ENCODE data around the gene MBTD1. TPM values are rescaled to one million over a fixed set of nuclear protein-coding genes. Genes with fewer than 3 reads are reported as not detected.
A peak's percentile ranks its signal among the peaks of the same experiment; 100 is the strongest.
"Not testable (repeated sequence)": the region's sequence is repeated elsewhere in the genome, so short reads cannot be mapped to it uniquely, and the experiment has no call there.

The MBTD1 gene
- total RNA-seq = 10 to 100 TPM; 15.3 to 15.6 TPM

DNA sequence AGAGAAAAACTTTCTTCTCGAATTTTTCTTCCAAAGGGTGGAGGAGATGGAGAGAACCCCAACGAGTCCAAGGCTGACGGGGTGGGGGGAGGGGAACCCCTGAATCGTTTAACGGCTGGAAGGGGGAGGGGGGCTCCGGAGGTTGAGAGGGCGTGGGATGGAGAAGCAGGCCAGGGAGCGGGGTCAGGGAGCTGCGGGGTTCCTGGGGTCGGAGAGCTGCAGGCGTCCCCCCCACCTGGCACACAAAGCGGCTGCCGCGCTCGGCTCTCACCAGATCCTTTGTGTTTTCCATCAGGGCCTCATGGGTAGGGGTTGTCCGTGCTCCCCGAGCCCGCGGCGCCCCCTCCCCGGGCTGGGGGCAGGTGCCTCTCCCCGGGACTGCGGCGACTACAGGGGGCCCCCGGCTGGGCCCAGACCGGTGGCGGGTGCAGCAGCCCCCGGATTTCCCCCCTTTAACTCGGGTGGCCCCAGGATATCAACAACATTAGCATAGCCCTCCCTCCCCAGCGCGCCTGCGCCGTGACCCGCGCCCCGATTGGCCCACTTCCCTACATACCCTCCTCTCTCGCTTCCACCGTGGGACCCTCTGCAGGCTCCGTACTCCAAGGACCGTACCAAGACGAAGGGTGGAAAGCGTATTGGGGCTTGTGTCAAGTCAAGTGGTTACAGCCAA is at the start of gene MBTD1:
Gene MBTD1 (minus strand): TSS at position 486 of the 673 bp plus-strand sequence. CDS start 34,888 bp downstream, outside the sequence.
- H3K27me3 Mint-ChIP-seq = no peaks in the 10 kb centered on the region
- H3K27ac Mint-ChIP-seq = peak within 1 kb of the TSS; percentile 95
- POLR2A ChIA-PET = interaction anchor here (1.7 kb wide), 1 partner anchor 394 kb away, joined by 5 read pairs; the partner anchor contains the start of gene TOB1
- peaks cover 15% of the 10 kb centered on the region for H3K36me3 Mint-ChIP-seq
- H3K9me3 Mint-ChIP-seq = no peaks in the 10 kb centered on the region
- peak; percentile 92 for DNase-seq
- peak; percentile 93 for ATAC-seq (ENCODE audit: low read depth)
- peaks cover 43% of the 10 kb centered on the region for H3K4me1 Mint-ChIP-seq
- H3K4me3 Mint-ChIP-seq = peak within 1 kb of the TSS; percentile 87

- Mint-ChIP-seq H3K27ac (no peak overlapping the region), H3K36me3 (peaks cover 1% of the 10 kb centered on the region), H3K9me3 (peaks cover 8% of the 10 kb centered on the region), H3K27me3 (peaks cover 31% of the 10 kb centered on the region), H3K4me3 (no peak overlapping the region), H3K4me1 (no peaks in the 10 kb centered on the region)
- POLR2A ChIA-PET = no interaction called here
- DNase-seq (no peak), ATAC-seq (ENCODE audit: low read depth) (no peak)
Observed at GRCh38 chr17:51305182-51305581, 45.3 kb upstream of the MBTD1 start.

DNA sequence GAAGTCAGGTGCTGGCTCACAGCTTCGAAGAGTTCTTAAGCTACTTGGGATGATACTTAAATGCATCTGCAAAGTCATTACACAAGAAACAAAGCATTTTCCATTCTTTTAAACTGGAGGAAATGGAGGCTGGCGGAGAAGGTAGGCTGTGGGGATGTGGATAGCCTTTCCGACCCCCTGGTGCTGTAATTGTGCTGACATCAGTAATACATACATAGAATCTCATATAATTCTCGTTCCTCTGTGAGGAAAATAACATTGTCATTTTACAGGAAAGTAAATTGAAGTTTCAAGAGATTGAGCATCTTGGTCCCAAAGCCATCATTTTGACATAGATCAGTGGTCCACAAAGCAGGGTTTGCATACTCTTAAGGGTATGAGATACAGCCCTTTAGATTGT is 40.0 kb upstream of the MBTD1 start:
- peaks cover under 1% of the 10 kb centered on the region for H3K9me3 Mint-ChIP-seq
- H3K27me3 Mint-ChIP-seq = no peaks in the 10 kb centered on the region
- DNase-seq (no peak), ATAC-seq (ENCODE audit: low read depth) (no peak)
- H3K4me3 Mint-ChIP-seq = no peak overlapping the region
- no peak overlapping the region for H3K27ac Mint-ChIP-seq
- peaks cover 2% of the 10 kb centered on the region for H3K4me1 Mint-ChIP-seq
- POLR2A ChIA-PET = no interaction called here
- H3K36me3 Mint-ChIP-seq = peaks cover 1% of the 10 kb centered on the region

DNA sequence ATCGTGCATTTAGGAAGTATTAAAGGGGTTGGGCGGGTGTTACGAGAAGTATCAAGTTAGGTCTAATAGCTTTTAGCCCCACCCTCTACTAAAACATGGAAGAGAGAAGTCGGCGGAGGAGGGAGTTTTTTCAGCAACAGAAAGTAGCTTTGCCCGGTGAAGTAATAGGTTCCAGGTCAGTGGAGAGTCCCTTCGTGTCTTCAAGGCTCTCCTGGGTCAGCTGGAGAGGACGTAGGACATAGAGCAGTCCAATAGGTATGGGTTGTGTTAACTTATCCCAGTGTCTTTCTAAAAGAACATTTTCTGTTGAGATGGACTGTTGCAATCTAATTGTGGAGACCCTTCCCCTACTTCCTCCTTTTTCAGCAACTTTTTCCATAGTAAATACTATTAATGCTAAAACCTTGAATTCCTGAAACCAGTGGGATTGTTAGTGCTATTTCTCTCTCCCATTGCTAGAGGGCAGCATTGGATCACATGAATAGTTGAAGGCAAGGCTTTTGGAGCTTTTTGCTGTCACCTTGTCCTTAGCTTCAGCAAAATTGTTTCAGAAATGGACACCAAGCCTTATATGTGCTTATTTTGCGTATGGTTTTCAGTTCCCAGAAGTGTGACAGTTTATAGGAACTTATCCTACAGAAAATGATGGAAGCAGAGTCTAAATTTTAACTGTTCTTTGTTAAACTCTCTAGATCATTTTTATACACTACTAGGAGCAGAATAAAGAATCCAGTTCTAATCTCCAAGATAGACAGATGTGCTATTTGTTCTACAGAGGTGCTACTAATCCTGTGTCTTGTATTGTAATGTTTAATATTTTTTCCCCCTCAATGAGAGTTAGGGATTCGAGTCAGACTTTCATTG is 38.9 kb upstream of the MBTD1 start:
- POLR2A ChIA-PET = no interaction called here
- no peak for ATAC-seq (ENCODE audit: low read depth)
- DNase-seq = no peak
- Mint-ChIP-seq H3K4me3 (no peak overlapping the region), H3K9me3 (no peaks in the 10 kb centered on the region), H3K27me3 (no peaks in the 10 kb centered on the region), H3K4me1 (peaks cover 2% of the 10 kb centered on the region), H3K36me3 (peaks cover 10% of the 10 kb centered on the region), H3K27ac (no peak overlapping the region)

GRCh38 chr17:51294338-51294737 is 34.5 kb upstream of the MBTD1 start:
- H3K4me3 Mint-ChIP-seq; DNase-seq; H3K27ac Mint-ChIP-seq; POLR2A ChIA-PET; H3K27me3 Mint-ChIP-seq; ATAC-seq (ENCODE audit: low read depth); H3K4me1 Mint-ChIP-seq; H3K9me3 Mint-ChIP-seq: not testable (repeated sequence)
- peaks cover 30% of the 10 kb centered on the region for H3K36me3 Mint-ChIP-seq

DNA sequence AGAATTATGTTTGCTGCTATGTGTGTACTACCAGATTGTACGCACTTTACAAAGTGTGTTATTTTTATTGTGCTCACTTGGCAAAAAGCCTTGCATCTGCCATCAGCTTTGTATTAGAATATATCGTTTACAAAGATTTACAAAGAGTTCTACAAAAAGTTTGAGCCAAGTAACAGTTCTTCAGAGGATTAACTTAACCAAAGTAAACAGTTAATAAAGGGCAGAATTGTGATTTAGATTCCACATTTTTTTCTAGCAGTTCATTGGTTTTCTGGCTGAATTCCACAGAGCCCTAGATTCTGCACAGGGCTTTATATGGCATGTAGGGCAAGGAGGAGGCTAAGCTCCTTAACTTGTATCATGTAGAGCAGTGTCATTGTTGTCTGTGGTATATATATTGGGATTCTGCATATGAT is 29.9 kb upstream of the MBTD1 start:
- Mint-ChIP-seq H3K4me1 (peaks cover 7% of the 10 kb centered on the region), H3K36me3 (peaks cover 36% of the 10 kb centered on the region), H3K27ac (no peak overlapping the region), H3K9me3 (no peaks in the 10 kb centered on the region), H3K27me3 (no peaks in the 10 kb centered on the region), H3K4me3 (no peak overlapping the region)
- DNase-seq = no peak
- no peak for ATAC-seq (ENCODE audit: low read depth)
- POLR2A ChIA-PET = no interaction called here

DNA sequence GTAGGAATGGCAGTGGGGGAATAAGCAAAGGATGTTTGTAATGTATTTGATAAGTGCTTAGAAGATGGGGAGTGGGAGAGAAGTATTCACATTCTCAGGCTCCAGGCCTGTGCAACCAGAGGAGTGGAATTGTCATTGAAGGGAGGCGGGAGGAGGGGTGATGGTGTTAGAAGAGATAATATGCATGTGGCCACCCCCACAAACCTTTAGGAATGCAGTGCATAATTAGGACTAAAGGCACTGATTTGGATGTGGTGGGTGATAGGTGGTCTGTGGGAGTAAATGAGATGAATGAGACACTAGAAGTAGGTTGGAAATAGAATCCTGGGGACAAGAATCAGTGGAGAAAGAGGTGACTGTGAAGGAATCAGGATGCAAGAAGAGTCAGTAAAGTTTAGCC is 27.6 kb upstream of the MBTD1 start:
- peaks cover 7% of the 10 kb centered on the region for H3K4me1 Mint-ChIP-seq
- H3K36me3 Mint-ChIP-seq = peaks cover 24% of the 10 kb centered on the region
- no peak overlapping the region for H3K4me3 Mint-ChIP-seq
- no peaks in the 10 kb centered on the region for H3K9me3 Mint-ChIP-seq
- H3K27me3 Mint-ChIP-seq = no peaks in the 10 kb centered on the region
- no peak for ATAC-seq (ENCODE audit: low read depth)
- H3K27ac Mint-ChIP-seq = no peak overlapping the region
- no peak for DNase-seq
- POLR2A ChIA-PET = no interaction called here

- H3K4me3 Mint-ChIP-seq = no peak overlapping the region
- H3K4me1 Mint-ChIP-seq = peaks cover 1% of the 10 kb centered on the region
- no peak overlapping the region for H3K27ac Mint-ChIP-seq
- no peaks in the 10 kb centered on the region for H3K27me3 Mint-ChIP-seq
- POLR2A ChIA-PET = no interaction called here
- DNase-seq (no peak), ATAC-seq (ENCODE audit: low read depth) (no peak)
- H3K36me3 Mint-ChIP-seq = peaks cover 30% of the 10 kb centered on the region
- H3K9me3 Mint-ChIP-seq = no peaks in the 10 kb centered on the region
Observed at GRCh38 chr17:51279183-51279582, 19.3 kb upstream of the MBTD1 start.

- Mint-ChIP-seq H3K4me1 (peaks cover 10% of the 10 kb centered on the region), H3K36me3 (peaks cover 32% of the 10 kb centered on the region), H3K4me3 (no peak overlapping the region), H3K9me3 (no peaks in the 10 kb centered on the region), H3K27me3 (no peaks in the 10 kb centered on the region), H3K27ac (no peak overlapping the region)
- ATAC-seq (ENCODE audit: low read depth) (no peak), DNase-seq (no peak)
- POLR2A ChIA-PET = no interaction called here
Observed at GRCh38 chr17:51275381-51275780, 15.5 kb upstream of the MBTD1 start.

GRCh38 chr17:51272812-51273211 is 13.0 kb upstream of the MBTD1 start:
- no peak for ATAC-seq (ENCODE audit: low read depth)
- Mint-ChIP-seq H3K4me3 (no peak overlapping the region), H3K36me3 (peaks cover 27% of the 10 kb centered on the region), H3K4me1 (peaks cover 9% of the 10 kb centered on the region), H3K27me3 (no peaks in the 10 kb centered on the region), H3K9me3 (no peaks in the 10 kb centered on the region), H3K27ac (no peak overlapping the region)
- POLR2A ChIA-PET = interaction anchor here (0.6 kb wide), 1 partner anchor 64 kb away, joined by 3 read pairs; no protein-coding TSS in a partner anchor
- no peak for DNase-seq

DNA sequence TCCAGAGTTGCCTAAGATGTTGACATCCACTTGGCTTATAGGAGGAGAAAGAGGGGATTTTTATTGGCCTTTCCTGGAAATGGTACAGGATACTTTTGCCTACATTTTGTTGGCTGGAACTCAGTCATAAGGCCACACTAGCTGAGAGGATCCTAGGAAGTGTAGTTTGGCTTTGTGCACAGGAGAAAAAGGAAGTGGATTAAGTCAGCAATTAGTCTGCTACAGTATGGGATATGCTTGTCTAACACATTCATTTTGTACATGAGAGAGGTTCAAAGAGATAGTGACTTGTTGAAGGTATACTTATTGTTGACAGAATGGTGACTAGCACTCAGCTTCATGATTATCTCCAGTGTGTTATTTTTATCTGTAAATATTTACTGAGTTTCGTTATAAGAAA is 10.8 kb upstream of the MBTD1 start:
- ATAC-seq (ENCODE audit: low read depth) (no peak), DNase-seq (no peak)
- Mint-ChIP-seq H3K4me3 (no peak overlapping the region), H3K36me3 (peaks cover 29% of the 10 kb centered on the region), H3K9me3 (no peaks in the 10 kb centered on the region), H3K27me3 (no peaks in the 10 kb centered on the region), H3K4me1 (peaks cover 13% of the 10 kb centered on the region), H3K27ac (no peak overlapping the region)
- POLR2A ChIA-PET = no interaction called here

DNA sequence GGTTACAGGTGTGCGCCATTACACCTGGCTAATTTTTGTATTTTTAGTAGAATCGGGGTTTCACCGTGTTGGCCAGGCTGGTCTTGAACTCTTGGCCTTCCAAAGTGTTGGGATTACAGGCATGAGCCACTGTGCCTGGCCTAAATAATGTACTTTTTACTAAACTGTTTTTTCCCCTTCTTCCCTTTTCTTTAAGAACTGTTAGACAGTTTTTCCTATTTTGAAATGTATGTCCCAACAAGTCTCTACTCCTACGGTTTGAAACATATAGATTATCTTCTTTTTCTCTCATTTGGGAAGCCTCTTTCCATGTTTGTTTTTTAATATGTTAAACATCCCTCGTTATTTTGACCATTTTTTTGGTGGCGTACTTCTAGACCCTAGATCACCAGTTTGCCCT is 10.1 kb upstream of the MBTD1 start:
- no peak for ATAC-seq (ENCODE audit: low read depth)
- DNase-seq = no peak
- H3K27ac Mint-ChIP-seq = no peak overlapping the region
- peaks cover 31% of the 10 kb centered on the region for H3K36me3 Mint-ChIP-seq
- no peaks in the 10 kb centered on the region for H3K27me3 Mint-ChIP-seq
- peaks cover 13% of the 10 kb centered on the region for H3K4me1 Mint-ChIP-seq
- no peaks in the 10 kb centered on the region for H3K9me3 Mint-ChIP-seq
- POLR2A ChIA-PET = no interaction called here
- no peak overlapping the region for H3K4me3 Mint-ChIP-seq

DNA sequence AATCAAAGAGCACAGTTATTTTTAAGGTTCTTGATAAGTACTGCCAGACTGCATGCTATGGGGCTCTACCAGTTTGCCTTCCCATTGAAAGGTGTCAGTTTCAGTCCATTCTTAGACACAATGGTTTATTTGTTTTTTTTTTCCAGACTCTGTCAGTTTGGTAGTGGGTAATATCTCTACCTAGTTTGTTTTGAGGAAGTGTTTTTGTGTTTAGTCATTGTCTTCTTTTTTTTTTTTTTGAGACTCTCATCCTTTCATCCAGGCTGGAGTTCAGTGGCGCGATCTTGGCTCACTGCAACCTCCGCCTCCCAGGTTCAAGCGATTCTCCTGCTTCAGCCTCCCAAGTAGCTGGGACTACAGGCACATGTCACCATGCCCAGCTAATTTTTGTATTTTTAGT is 4.6 kb upstream of the MBTD1 start:
- ATAC-seq (ENCODE audit: low read depth); H3K9me3 Mint-ChIP-seq; DNase-seq; H3K27ac Mint-ChIP-seq; H3K27me3 Mint-ChIP-seq; POLR2A ChIA-PET; H3K4me3 Mint-ChIP-seq: not testable (repeated sequence)
- Mint-ChIP-seq H3K4me1 (peaks cover 25% of the 10 kb centered on the region), H3K36me3 (peaks cover 31% of the 10 kb centered on the region)

DNA sequence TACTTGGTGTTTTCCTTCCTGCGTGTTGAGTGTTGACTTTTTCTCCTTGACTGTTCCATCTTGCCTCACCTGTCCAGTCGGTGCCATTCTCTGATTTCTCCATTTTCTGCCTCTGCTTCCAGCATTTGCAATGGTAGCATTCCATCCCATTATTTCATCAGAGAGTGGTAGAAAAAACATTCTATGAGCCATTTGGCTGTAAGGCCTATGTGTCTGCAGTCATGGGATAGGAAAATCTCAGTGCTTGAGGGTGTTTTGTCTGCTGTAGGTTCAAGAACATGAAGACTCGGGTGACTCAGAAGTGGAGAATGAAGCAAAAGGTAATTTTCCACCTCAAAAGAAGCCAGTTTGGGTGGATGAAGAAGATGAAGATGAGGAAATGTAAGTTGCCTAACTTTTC is 3.2 kb upstream of the MBTD1 start:
- H3K27ac Mint-ChIP-seq = peak overlapping the region; percentile 18
- peak overlapping the region; percentile 60 for H3K4me3 Mint-ChIP-seq
- H3K4me1 Mint-ChIP-seq = peaks cover 38% of the 10 kb centered on the region
- ATAC-seq (ENCODE audit: low read depth) (no peak), DNase-seq (no peak)
- peaks cover 25% of the 10 kb centered on the region for H3K36me3 Mint-ChIP-seq
- no peaks in the 10 kb centered on the region for H3K9me3 Mint-ChIP-seq
- POLR2A ChIA-PET = no interaction called here
- no peaks in the 10 kb centered on the region for H3K27me3 Mint-ChIP-seq

Data from activated naive CD8-positive, alpha-beta T cell treated with anti-CD3 and anti-CD28 coated beads, Interleukin-2, amount 10 ng/mL, durations not matched to agents 7 days and 5 days (primary cell).